ENCODE data around the gene GGT6.

GGT6 gene

GRCh38 chr17:4585638-4585994, 25.2 kb upstream of the GGT6 start:
- no peak for DNase-seq (ENCODE audit: low read depth)
- no peak overlapping the region for H3K4me3 ChIP-seq (ENCODE audit: low read length)
- TF ChIP-seq CTCF (conservative IDR thresholded peaks at IDR 0.05; ENCODE audit: low read length) = no peak

GRCh38 chr17:4584917-4585637, 24.7 kb upstream of the GGT6 start:
- no peak overlapping the region for H3K4me3 ChIP-seq (ENCODE audit: low read length)
- DNase-seq (ENCODE audit: low read depth) = no peak
- no peak for TF ChIP-seq CTCF (conservative IDR thresholded peaks at IDR 0.05; ENCODE audit: low read length)

GRCh38 chr17:4584101-4584916, 23.9 kb upstream of the GGT6 start, which contains the start of gene SMTNL2:
TSS of gene SMTNL2 (plus strand) at chr17:4584529. CDS start at chr17:4584606, 77 bp downstream.
- no peak for DNase-seq (ENCODE audit: low read depth)
- no peak within 1 kb of the TSS for H3K4me3 ChIP-seq (ENCODE audit: low read length)
- TF ChIP-seq CTCF (conservative IDR thresholded peaks at IDR 0.05; ENCODE audit: low read length) = no peak

GRCh38 chr17:4583782-4584100, 23.4 kb upstream of the GGT6 start:
- H3K4me3 ChIP-seq (ENCODE audit: low read length) = no peak overlapping the region
- DNase-seq (ENCODE audit: low read depth) = no peak
- peak; percentile 19; the same call in 1 of the 2 replicates for TF ChIP-seq CTCF (conservative IDR thresholded peaks at IDR 0.05; ENCODE audit: low read length)

- no peak for DNase-seq (ENCODE audit: low read depth)
- TF ChIP-seq CTCF (conservative IDR thresholded peaks at IDR 0.05; ENCODE audit: low read length) = no peak
- no peak overlapping the region for H3K4me3 ChIP-seq (ENCODE audit: low read length)
These were observed 22.8 kb upstream of the GGT6 start for GRCh38 chr17:4583206-4583605.

GRCh38 chr17:4582691-4583090, 22.3 kb upstream of the GGT6 start:
- no peak for TF ChIP-seq CTCF (conservative IDR thresholded peaks at IDR 0.05; ENCODE audit: low read length)
- no peak overlapping the region for H3K4me3 ChIP-seq (ENCODE audit: low read length)
- DNase-seq (ENCODE audit: low read depth) = no peak

GRCh38 chr17:4582101-4582501, 21.7 kb upstream of the GGT6 start:
- no peak for TF ChIP-seq CTCF (conservative IDR thresholded peaks at IDR 0.05; ENCODE audit: low read length)
- DNase-seq (ENCODE audit: low read depth) = no peak
- no peak overlapping the region for H3K4me3 ChIP-seq (ENCODE audit: low read length)
